Ramos (cell line): Measurements from ENCODE around the gene MAPK1.
"Not testable (repeated sequence)": the region's sequence is repeated elsewhere in the genome, so short reads cannot be mapped to it uniquely, and the experiment has no call there.

Experiments used
- in situ Hi-C: fragments of 300-500 bp; cut with MboI; formaldehyde crosslinking; loops from one replicate; pipeline ENCODE4 v1.14.3; 2022; ENCODE audit warnings: low sequenced_read_pairs; ENCODE audit not compliant: unreplicated experiment

The MAPK1 gene

GRCh38 chr22:21730535-21731308 lies 136.7 kb downstream of the MAPK1 start:
- in situ Hi-C loops, result no loop called here

GRCh38 chr22:21729184-21729583 lies 138.3 kb downstream of the MAPK1 start:
- in situ Hi-C loops, result not testable (repeated sequence)

- in situ Hi-C loops, result no loop called here
Measured at GRCh38 chr22:21728270-21728669, 139.2 kb downstream of the MAPK1 start.

GRCh38 chr22:21727768-21728167 lies 139.7 kb downstream of the MAPK1 start:
- in situ Hi-C loops, result no loop called here

- in situ Hi-C loops, result no loop called here
Measured at GRCh38 chr22:21727159-21727558, 140.3 kb downstream of the MAPK1 start.

- in situ Hi-C loops, result no loop called here
Measured at GRCh38 chr22:21726650-21727049, 140.8 kb downstream of the MAPK1 start.

- in situ Hi-C loops, result no loop called here
Measured at GRCh38 chr22:21725956-21726649, 141.3 kb downstream of the MAPK1 start.

GRCh38 chr22:21724496-21724895 lies 142.9 kb downstream of the MAPK1 start:
- in situ Hi-C loops, result not testable (repeated sequence)

GRCh38 chr22:21721195-21721852 lies 146.1 kb downstream of the MAPK1 start:
- in situ Hi-C loops, result not testable (repeated sequence)

- in situ Hi-C loops, result not testable (repeated sequence)
Measured at GRCh38 chr22:21720191-21720859, 147.1 kb downstream of the MAPK1 start.

GRCh38 chr22:21719024-21719423 lies 148.4 kb downstream of the MAPK1 start:
- in situ Hi-C loops, result no loop called here

- in situ Hi-C loops, result no loop called here
Measured at GRCh38 chr22:21718499-21718898, 148.9 kb downstream of the MAPK1 start.

GRCh38 chr22:21716395-21717122 lies 150.9 kb downstream of the MAPK1 start:
- in situ Hi-C loops, result not testable (repeated sequence)

- in situ Hi-C loops, result loop anchor here (5.0 kb wide), 1 partner anchor 233 kb away; no protein-coding TSS in a partner anchor
Measured at GRCh38 chr22:21714786-21715185, 152.7 kb downstream of the MAPK1 start.

- in situ Hi-C loops, result loop anchor here (5.0 kb wide), 1 partner anchor 233 kb away; no protein-coding TSS in a partner anchor
Measured at GRCh38 chr22:21714059-21714770, 153.2 kb downstream of the MAPK1 start.

GRCh38 chr22:21713428-21714058 lies 153.9 kb downstream of the MAPK1 start:
- in situ Hi-C loops, result loop anchor here (5.0 kb wide), 1 partner anchor 234 kb away; no protein-coding TSS in a partner anchor

- in situ Hi-C loops, result loop anchor here (5.0 kb wide), 1 partner anchor 234 kb away; no protein-coding TSS in a partner anchor
Measured at GRCh38 chr22:21712751-21713427, 154.6 kb downstream of the MAPK1 start.

GRCh38 chr22:21711851-21712250 lies 155.6 kb downstream of the MAPK1 start:
- in situ Hi-C loops, result loop anchor here (5.0 kb wide), 1 partner anchor 235 kb away; no protein-coding TSS in a partner anchor
